ENCODE data around the gene GEMIN4. TPM values are rescaled to one million over a fixed set of nuclear protein-coding genes. Genes with fewer than 3 reads are reported as not detected.

The GEMIN4 gene
- total RNA-seq, 1 donor from 2014 or later = 19.3 TPM

DNA sequence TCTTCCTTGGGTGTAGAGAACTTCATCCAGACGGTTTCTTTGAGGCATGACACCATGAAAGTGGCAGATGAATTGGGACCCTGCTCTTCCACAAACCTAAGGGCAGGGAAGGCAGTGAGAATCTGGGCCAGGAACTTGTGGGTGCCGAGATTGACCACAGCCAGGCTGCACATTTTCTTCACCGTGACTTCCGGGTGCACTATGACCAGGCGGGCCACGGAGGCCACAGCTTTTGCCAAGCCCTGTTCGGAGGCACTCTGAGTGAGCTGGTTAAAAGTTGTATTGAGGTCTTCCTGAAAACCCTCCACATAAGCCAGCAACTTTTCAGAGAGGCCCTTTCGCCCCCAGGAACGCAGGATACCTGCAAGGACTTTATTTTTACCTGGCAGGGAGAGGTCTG is 5.9 kb downstream of the GEMIN4 start:
- Mint-ChIP-seq H3K36me3 (ENCODE audit: unreplicated experiment) (peaks cover 32% of the 10 kb centered on the region), H3K4me3 (ENCODE audit: unreplicated experiment) (no peak overlapping the region), H3K4me1 (ENCODE audit: unreplicated experiment) (peaks cover 11% of the 10 kb centered on the region), H3K9me3 (ENCODE audit: unreplicated experiment) (no peaks in the 10 kb centered on the region), H3K27me3 (ENCODE audit: unreplicated experiment) (no peaks in the 10 kb centered on the region), H3K27ac (ENCODE audit: unreplicated experiment) (no peak overlapping the region)
- no peak for DNase-seq (ENCODE audit: extremely low spot score, unreplicated experiment)
- TF ChIP-seq, protein P1, sequence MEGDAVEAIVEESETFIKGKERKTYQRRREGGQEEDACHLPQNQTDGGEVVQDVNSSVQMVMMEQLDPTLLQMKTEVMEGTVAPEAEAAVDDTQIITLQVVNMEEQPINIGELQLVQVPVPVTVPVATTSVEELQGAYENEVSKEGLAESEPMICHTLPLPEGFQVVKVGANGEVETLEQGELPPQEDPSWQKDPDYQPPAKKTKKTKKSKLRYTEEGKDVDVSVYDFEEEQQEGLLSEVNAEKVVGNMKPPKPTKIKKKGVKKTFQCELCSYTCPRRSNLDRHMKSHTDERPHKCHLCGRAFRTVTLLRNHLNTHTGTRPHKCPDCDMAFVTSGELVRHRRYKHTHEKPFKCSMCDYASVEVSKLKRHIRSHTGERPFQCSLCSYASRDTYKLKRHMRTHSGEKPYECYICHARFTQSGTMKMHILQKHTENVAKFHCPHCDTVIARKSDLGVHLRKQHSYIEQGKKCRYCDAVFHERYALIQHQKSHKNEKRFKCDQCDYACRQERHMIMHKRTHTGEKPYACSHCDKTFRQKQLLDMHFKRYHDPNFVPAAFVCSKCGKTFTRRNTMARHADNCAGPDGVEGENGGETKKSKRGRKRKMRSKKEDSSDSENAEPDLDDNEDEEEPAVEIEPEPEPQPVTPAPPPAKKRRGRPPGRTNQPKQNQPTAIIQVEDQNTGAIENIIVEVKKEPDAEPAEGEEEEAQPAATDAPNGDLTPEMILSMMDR (IDR thresholded peaks at IDR 0.05) = no peak

DNA sequence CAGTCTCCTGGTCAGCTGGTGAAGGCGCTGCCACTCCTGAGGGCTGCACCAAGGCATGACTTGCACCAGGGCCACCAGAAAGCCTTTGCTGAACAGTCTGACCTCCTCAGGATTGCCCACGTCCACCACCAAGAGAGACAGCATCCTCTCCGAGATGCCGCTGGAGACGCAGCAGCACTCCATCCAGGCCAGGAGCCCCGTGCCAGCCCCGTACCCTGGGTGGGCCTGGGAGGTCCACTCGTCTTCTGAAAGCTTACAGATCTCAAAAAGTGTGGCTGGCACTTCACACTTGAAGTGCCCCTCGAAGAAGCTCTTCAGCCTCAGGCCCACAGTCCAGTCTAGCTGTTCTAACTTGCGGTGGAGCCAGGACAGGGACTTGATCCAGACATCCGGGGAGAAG is 6.7 kb downstream of the GEMIN4 start:
- H3K36me3 Mint-ChIP-seq (ENCODE audit: unreplicated experiment) = peaks cover 39% of the 10 kb centered on the region
- H3K4me3 Mint-ChIP-seq (ENCODE audit: unreplicated experiment) = no peak overlapping the region

DNA sequence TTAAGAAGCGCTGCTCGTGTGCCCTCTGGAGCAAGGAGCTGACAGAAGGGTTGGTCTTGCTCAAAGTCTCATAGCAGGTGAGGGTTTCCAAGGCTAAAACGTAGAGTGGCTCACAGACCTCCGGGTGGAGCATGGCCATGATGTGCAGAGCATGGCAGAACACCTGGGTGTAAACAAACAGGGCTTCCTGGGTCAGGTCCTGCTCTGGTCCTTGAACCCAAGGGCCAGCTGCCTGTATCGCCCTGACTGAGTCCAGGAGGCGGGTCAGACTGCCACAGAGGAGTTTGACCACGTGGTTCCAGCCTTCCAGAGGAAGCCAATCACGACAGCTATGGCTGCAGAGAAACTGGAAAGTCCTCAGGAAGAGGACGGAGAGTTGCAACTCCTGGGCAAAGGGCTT is 7.1 kb downstream of the GEMIN4 start:
- Mint-ChIP-seq H3K27me3 (ENCODE audit: unreplicated experiment) (no peaks in the 10 kb centered on the region), H3K4me3 (ENCODE audit: unreplicated experiment) (no peak overlapping the region), H3K4me1 (ENCODE audit: unreplicated experiment) (no peaks in the 10 kb centered on the region), H3K9me3 (ENCODE audit: unreplicated experiment) (no peaks in the 10 kb centered on the region), H3K27ac (ENCODE audit: unreplicated experiment) (no peak overlapping the region), H3K36me3 (ENCODE audit: unreplicated experiment) (peaks cover 41% of the 10 kb centered on the region)
- TF ChIP-seq, protein P1 (IDR thresholded peaks at IDR 0.05) = no peak
- no peak for DNase-seq (ENCODE audit: extremely low spot score, unreplicated experiment)

More for the DNA sequence above, 6.7 kb downstream of the GEMIN4 start:
- Mint-ChIP-seq H3K27me3 (ENCODE audit: unreplicated experiment) (no peaks in the 10 kb centered on the region), H3K9me3 (ENCODE audit: unreplicated experiment) (no peaks in the 10 kb centered on the region), H3K4me1 (ENCODE audit: unreplicated experiment) (peaks cover 4% of the 10 kb centered on the region), H3K27ac (ENCODE audit: unreplicated experiment) (no peak overlapping the region)
- TF ChIP-seq, protein P1 (IDR thresholded peaks at IDR 0.05) = no peak
- no peak for DNase-seq (ENCODE audit: extremely low spot score, unreplicated experiment)

DNA sequence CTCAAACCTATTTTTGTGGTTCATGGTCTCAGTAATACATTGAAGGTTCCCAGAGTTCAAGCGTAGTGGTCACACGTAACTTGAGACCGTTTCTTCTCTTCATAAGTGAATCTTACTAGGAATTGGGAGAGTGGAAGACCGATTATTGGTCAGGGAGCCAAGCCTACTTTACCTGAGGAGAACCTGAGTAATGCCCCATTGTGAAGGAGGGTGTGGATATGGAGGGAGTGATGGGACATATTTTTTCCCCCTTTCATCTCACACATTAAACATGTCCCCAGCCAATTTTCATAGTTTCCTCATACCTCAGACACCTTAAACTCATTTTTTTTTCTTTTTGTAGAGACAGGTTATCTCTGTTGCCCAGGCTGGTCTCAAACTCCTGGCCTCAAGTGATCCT is 8.9 kb downstream of the GEMIN4 start:
- Mint-ChIP-seq H3K27me3 (ENCODE audit: unreplicated experiment) (no peaks in the 10 kb centered on the region), H3K4me1 (ENCODE audit: unreplicated experiment) (no peaks in the 10 kb centered on the region), H3K4me3 (ENCODE audit: unreplicated experiment) (no peak overlapping the region), H3K27ac (ENCODE audit: unreplicated experiment) (no peak overlapping the region), H3K36me3 (ENCODE audit: unreplicated experiment) (peaks cover 38% of the 10 kb centered on the region), H3K9me3 (ENCODE audit: unreplicated experiment) (no peaks in the 10 kb centered on the region)
- DNase-seq (ENCODE audit: extremely low spot score, unreplicated experiment) = no peak
- TF ChIP-seq, protein P1 (IDR thresholded peaks at IDR 0.05) = no peak

DNA sequence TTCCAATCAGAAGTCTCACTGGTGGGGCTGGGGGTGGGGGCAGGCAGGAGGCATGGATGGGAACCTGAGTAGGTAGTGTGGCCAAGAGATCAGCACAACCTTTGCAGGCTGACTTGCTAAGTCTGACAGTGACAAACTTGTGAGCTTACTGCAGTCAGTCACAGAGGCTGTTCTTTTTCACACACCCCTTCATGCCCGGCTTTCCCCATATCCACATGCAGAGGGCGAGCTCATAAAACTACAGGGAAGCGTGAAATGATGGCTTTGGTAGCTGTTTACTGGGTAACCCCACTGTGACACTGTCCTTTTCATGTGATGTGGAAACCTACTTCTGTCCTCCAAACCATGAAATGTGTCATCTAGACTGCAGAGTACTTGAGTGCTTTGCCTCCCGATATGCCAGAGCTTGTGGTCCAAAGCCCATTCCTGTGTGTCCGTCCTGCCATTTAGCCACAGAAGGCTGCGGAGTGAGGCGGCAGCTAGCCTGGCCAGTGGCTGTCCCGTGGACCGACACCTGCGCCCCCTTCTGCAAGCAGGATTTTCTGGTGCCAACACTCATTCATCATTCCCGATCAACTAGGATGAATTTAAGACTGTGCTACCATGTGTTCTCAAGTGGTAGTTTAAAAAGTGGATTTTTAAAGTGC is 9.8 kb downstream of the GEMIN4 start:
- no peak overlapping the region for H3K4me3 Mint-ChIP-seq (ENCODE audit: unreplicated experiment)

More for the DNA sequence above, 9.8 kb downstream of the GEMIN4 start:
- H3K9me3 Mint-ChIP-seq (ENCODE audit: unreplicated experiment) = no peaks in the 10 kb centered on the region
- TF ChIP-seq, protein P1 (IDR thresholded peaks at IDR 0.05) = no peak
- DNase-seq (ENCODE audit: extremely low spot score, unreplicated experiment) = no peak
- H3K4me1 Mint-ChIP-seq (ENCODE audit: unreplicated experiment) = no peaks in the 10 kb centered on the region
- no peaks in the 10 kb centered on the region for H3K27me3 Mint-ChIP-seq (ENCODE audit: unreplicated experiment)
- H3K27ac Mint-ChIP-seq (ENCODE audit: unreplicated experiment) = no peak overlapping the region
- peaks cover 38% of the 10 kb centered on the region for H3K36me3 Mint-ChIP-seq (ENCODE audit: unreplicated experiment)
